Testis (tissue), 2 donors: Measurements from ENCODE around the gene TEDDM1.

ENCODE experiments used
- POLR2A ChIP-seq: fragments of 450-650 bp; IDR thresholded peaks from one replicate; pipeline ENCODE4 v1.6.1; 2017; ENCODE audit warnings: antibody characterized with exemption, mild to moderate bottlenecking, moderate library complexity
- TF ChIP-seq, protein P1 (sequence below), 3 experiments: fragments of 450-650 bp in 2 of 3; fragments of 200-600 bp in 1 of 3; sonication (generic) in 1 of 3; IDR thresholded peaks; one replicate each; pipeline ENCODE4 v1.5.1; 2016 to 2019; ENCODE audit warnings: antibody characterized with exemption in 3 of 3, mild to moderate bottlenecking in 2 of 3, moderate library complexity in 1 of 3

DNA sequence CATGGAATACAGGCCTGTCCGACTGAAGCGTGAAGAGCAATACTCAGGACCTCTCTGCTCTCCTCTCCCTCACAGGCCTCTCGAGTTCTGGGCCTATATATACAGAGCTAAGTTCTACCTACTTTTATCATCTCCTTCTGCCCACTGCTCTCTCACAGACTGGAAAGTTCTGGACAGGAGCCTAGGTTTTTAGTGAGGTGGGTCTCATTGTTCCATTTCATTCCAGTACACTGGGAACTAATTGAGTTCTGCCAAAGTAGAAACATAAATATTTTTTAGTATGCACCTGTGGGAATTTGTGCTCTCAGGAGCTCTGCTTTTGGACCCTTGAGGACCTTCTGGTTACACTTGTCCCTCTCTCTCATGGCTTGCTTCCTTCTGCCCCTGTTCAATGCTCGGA lies at the start of gene TEDDM1:
- TF ChIP-seq, protein P1, sequence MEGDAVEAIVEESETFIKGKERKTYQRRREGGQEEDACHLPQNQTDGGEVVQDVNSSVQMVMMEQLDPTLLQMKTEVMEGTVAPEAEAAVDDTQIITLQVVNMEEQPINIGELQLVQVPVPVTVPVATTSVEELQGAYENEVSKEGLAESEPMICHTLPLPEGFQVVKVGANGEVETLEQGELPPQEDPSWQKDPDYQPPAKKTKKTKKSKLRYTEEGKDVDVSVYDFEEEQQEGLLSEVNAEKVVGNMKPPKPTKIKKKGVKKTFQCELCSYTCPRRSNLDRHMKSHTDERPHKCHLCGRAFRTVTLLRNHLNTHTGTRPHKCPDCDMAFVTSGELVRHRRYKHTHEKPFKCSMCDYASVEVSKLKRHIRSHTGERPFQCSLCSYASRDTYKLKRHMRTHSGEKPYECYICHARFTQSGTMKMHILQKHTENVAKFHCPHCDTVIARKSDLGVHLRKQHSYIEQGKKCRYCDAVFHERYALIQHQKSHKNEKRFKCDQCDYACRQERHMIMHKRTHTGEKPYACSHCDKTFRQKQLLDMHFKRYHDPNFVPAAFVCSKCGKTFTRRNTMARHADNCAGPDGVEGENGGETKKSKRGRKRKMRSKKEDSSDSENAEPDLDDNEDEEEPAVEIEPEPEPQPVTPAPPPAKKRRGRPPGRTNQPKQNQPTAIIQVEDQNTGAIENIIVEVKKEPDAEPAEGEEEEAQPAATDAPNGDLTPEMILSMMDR (IDR thresholded peaks at IDR 0.05), result no peak
- no peak for TF ChIP-seq POLR2A
